HG03432 (cell line): Measurements from ENCODE around the gene RTN1.
A peak's percentile ranks its signal among the peaks of the same experiment; 100 is the strongest.

Experiments
- ATAC-seq: cut with Tn5 transposase; IDR thresholded peaks from one replicate; pipeline ENCODE4 v1.9.1; 2021; ENCODE audit warnings: mild to moderate bottlenecking, moderate library complexity; ENCODE audit not compliant: unreplicated experiment

The RTN1 gene

GRCh38 chr14:59870277-59871165 is at the start of gene RTN1:
Gene RTN1, minus strand, starts transcription at chr14:59870776. Its CDS starts 146 bp downstream, at chr14:59870630.
- ATAC-seq: peak; percentile 89

- no peak for ATAC-seq
Measured at GRCh38 chr14:59920378-59920683, 49.8 kb upstream of the RTN1 start.

GRCh38 chr14:59919570-59920377 is 49.2 kb upstream of the RTN1 start, which contains the start of gene LRRC9:
Gene LRRC9, plus strand, starts transcription at chr14:59920144.
- ATAC-seq: peak; percentile 38

- ATAC-seq: peak; percentile 63
Measured at GRCh38 chr14:59918824-59919569, 48.4 kb upstream of the RTN1 start.

GRCh38 chr14:59913187-59913586 is 42.6 kb upstream of the RTN1 start:
- ATAC-seq: no peak

GRCh38 chr14:59912443-59912842 is 41.9 kb upstream of the RTN1 start:
- ATAC-seq: no peak

GRCh38 chr14:59905188-59905587 is 34.6 kb upstream of the RTN1 start:
- no peak for ATAC-seq

GRCh38 chr14:59904184-59904583 is 33.6 kb upstream of the RTN1 start:
- ATAC-seq: no peak

- no peak for ATAC-seq
Measured at GRCh38 chr14:59900556-59900955, 30.0 kb upstream of the RTN1 start.

- peak; percentile 60 for ATAC-seq
Measured at GRCh38 chr14:59897757-59898383, 27.3 kb upstream of the RTN1 start.

GRCh38 chr14:59895721-59896120 is 25.1 kb upstream of the RTN1 start:
- no peak for ATAC-seq

GRCh38 chr14:59890676-59891075 is 20.1 kb upstream of the RTN1 start:
- ATAC-seq: no peak

- no peak for ATAC-seq
Measured at GRCh38 chr14:59882957-59883356, 12.4 kb upstream of the RTN1 start.

- no peak for ATAC-seq
Measured at GRCh38 chr14:59871166-59871495, 555 bp upstream of the RTN1 start.

GRCh38 chr14:59869381-59870255 is 958 bp downstream of the RTN1 start:
- no peak for ATAC-seq

- no peak for ATAC-seq
Measured at GRCh38 chr14:59868021-59868420, 2.6 kb downstream of the RTN1 start.

GRCh38 chr14:59863806-59864525 is 6.6 kb downstream of the RTN1 start:
- ATAC-seq: no peak

GRCh38 chr14:59857328-59857727 is 13.2 kb downstream of the RTN1 start:
- ATAC-seq: no peak

- no peak for ATAC-seq
Measured at GRCh38 chr14:59852350-59852749, 18.2 kb downstream of the RTN1 start.
